GM19035 (cell line): ENCODE measurements around the gene OR5B17.
"Not testable (repeated sequence)": the region's sequence is repeated elsewhere in the genome, so short reads cannot be mapped to it uniquely, and the experiment has no call there.

Experiments
- ATAC-seq: cut with Tn5 transposase; IDR thresholded peaks from one replicate; pipeline ENCODE4 v1.9.1; 2021; ENCODE audit not compliant: unreplicated experiment

OR5B17 gene

GRCh38 chr11:58358969-58359368 lies at the start of gene OR5B17:
Gene OR5B17, minus strand, starts transcription at chr11:58359069. Its CDS starts 0 bp downstream, at chr11:58359069.
- no peak for ATAC-seq

- no peak for ATAC-seq
Measured at GRCh38 chr11:58406774-58407173, 47.9 kb upstream of the OR5B17 start, which contains the start of gene OR5B3. Gene OR5B3, minus strand, starts transcription at chr11:58406874. Its CDS starts 3,465 bp downstream, at chr11:58403409.

- ATAC-seq = not testable (repeated sequence)
Measured at GRCh38 chr11:58399622-58400021, 40.8 kb upstream of the OR5B17 start.

GRCh38 chr11:58395581-58395980 lies 36.7 kb upstream of the OR5B17 start:
- ATAC-seq = no peak

- ATAC-seq = no peak
Measured at GRCh38 chr11:58394195-58394594, 35.3 kb upstream of the OR5B17 start.

GRCh38 chr11:58392746-58393145 lies 33.9 kb upstream of the OR5B17 start:
- no peak for ATAC-seq

GRCh38 chr11:58391879-58392278 lies 33.0 kb upstream of the OR5B17 start:
- no peak for ATAC-seq

GRCh38 chr11:58390551-58391063 lies 31.7 kb upstream of the OR5B17 start:
- ATAC-seq = no peak

GRCh38 chr11:58354727-58355126 lies 4.1 kb downstream of the OR5B17 start:
- ATAC-seq = no peak

- no peak for ATAC-seq
Measured at GRCh38 chr11:58345204-58345603, 13.7 kb downstream of the OR5B17 start.

- no peak for ATAC-seq
Measured at GRCh38 chr11:58334708-58335107, 24.2 kb downstream of the OR5B17 start.

GRCh38 chr11:58330861-58331260 lies 28.0 kb downstream of the OR5B17 start:
- no peak for ATAC-seq

GRCh38 chr11:58318532-58318931 lies 40.3 kb downstream of the OR5B17 start:
- no peak for ATAC-seq

- ATAC-seq = no peak
Measured at GRCh38 chr11:58316142-58316541, 42.7 kb downstream of the OR5B17 start.
